ENCODE measurements around the gene XPO1.
"Not testable (repeated sequence)": the region's sequence is repeated elsewhere in the genome, so short reads cannot be mapped to it uniquely, and the experiment has no call there.

XPO1 gene, protein sequence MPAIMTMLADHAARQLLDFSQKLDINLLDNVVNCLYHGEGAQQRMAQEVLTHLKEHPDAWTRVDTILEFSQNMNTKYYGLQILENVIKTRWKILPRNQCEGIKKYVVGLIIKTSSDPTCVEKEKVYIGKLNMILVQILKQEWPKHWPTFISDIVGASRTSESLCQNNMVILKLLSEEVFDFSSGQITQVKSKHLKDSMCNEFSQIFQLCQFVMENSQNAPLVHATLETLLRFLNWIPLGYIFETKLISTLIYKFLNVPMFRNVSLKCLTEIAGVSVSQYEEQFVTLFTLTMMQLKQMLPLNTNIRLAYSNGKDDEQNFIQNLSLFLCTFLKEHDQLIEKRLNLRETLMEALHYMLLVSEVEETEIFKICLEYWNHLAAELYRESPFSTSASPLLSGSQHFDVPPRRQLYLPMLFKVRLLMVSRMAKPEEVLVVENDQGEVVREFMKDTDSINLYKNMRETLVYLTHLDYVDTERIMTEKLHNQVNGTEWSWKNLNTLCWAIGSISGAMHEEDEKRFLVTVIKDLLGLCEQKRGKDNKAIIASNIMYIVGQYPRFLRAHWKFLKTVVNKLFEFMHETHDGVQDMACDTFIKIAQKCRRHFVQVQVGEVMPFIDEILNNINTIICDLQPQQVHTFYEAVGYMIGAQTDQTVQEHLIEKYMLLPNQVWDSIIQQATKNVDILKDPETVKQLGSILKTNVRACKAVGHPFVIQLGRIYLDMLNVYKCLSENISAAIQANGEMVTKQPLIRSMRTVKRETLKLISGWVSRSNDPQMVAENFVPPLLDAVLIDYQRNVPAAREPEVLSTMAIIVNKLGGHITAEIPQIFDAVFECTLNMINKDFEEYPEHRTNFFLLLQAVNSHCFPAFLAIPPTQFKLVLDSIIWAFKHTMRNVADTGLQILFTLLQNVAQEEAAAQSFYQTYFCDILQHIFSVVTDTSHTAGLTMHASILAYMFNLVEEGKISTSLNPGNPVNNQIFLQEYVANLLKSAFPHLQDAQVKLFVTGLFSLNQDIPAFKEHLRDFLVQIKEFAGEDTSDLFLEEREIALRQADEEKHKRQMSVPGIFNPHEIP (N-terminal part only)

DNA sequence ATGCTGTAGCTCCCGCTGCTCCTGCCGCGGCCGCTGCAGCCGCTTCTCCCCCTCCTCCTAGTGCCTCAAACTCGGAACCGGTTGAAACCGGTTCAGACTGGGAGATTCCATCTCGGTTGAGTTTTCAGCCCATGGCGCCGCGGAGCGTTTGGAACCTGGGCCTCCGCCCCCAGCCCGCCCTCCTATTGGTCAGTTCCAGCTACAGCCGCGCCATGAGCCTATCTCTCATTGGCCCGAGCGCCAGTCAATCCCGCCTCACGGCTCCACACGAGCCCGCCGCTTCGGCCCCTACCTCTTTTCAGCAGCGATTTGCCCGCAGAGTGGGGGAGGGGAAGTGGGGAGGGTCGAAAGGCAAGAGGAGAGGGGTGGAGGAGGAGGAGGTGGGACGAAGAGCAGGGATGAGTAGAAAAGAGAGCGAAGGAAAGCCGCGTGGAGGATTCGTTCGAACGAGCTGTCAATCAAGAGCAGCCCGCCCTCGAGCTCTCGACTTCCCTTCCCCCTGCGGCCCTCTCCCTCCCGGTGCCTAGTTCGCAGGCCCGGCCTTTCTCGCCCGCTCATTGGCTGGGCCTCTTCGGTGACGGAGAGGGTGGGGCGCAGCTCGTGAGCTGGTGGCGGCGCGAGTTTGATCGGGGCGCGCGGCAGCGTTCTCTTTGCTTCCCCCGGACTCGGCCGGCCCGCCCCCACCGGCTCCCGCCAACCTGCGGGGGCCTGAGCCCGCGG, at the start of gene XPO1:
Gene XPO1, minus strand, starts transcription at position 157 of the 720 bp plus-strand sequence. CDS start 4,459 bp downstream, outside the sequence.
- peak; percentile 99 for DNase-seq

DNA sequence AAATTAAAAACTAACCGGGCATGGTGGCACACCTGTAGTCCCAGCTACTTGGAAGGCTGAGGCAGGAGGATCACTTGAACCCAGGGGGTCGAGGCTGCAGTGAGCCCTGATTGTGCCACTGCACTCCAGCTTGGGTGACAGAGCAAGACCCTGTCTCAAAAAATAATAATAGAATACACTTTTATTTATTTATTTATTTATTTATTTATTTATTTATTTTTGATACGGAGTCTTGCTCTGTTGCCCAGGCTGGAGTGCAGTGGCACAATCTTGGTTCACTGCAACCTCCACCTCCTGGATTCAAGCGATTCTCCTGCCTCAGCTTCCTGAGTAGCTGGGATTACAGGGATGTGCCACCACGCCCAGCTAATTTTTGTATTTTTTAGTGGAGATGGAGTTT, 48.8 kb upstream of the XPO1 start:
- DNase-seq = not testable (repeated sequence)

DNA sequence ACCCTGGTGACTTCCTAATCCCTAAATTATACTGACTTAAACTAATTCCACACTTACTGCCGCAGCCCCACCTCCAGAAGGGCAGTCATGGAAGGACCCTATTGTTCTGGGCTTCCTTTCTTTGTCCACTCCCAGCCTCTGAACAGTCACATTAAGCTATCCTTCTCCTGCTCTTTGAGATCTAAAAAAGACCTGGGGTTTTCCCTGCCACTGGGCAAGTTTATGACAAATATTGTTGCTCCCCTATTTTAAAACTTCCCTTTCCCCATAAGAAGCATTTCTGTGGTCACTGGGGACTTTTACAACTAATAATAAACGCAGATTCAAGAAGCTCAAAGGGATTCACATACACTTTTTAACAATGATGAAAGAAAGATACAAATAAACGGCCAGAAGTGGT, 47.2 kb upstream of the XPO1 start:
- no peak for DNase-seq

DNA sequence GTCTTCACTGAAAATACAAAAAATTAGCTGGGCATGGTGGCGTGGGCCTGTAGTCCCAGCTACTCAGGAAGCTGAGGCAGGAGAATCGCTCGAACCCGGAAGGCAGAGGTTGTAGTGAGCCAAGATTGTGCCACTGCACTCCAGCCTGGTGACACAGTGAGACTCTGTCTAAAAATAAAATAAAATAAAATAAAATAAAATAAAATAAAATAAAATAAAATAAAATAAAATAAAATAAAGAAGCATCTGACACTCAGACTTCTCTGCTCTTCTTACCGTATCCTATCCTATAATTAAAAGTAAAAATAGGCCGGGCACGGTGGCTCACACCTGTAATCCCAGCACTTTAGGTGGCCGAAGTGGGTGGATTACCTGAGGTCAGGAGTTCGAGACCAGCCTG, 46.2 kb upstream of the XPO1 start:
- not testable (repeated sequence) for DNase-seq

DNA sequence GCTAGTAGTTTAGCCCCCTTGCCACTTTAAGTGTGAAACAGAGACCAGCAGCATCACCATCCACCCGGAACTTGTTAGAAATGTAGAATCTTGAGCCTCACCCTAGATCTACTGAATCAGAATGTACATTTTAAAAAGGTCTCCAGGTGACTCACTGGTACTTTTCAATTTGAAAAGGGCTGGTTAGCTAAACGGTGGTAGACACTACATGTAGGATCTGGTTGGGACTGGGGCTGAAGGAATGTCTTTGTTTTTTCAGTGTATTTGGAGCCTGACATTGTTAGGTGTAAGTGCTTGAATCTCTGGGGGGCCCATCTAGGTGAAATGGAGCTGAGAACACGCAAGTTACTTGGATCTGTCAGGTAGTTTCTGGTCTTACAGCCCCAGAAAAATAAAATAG, 44.0 kb upstream of the XPO1 start:
- no peak for DNase-seq

DNA sequence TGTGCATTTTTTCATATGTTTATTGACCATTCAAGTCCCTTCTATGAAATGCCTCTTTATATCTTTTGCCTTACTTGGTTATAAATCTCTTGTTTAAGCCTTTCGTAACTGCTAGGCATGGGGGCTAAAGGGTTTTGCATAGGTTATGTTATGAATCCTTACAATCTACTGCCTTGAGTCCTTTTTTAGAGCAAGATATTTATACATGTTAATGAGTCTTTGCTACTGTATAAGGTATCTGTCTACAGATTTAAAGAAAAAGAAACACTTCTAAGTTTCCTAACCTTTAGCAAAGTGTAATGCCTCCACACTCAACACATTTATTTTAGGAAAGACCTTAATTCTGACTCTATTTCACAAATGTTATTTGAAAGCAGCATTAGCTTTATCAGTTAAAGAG, 43.6 kb upstream of the XPO1 start:
- no peak for DNase-seq

DNA sequence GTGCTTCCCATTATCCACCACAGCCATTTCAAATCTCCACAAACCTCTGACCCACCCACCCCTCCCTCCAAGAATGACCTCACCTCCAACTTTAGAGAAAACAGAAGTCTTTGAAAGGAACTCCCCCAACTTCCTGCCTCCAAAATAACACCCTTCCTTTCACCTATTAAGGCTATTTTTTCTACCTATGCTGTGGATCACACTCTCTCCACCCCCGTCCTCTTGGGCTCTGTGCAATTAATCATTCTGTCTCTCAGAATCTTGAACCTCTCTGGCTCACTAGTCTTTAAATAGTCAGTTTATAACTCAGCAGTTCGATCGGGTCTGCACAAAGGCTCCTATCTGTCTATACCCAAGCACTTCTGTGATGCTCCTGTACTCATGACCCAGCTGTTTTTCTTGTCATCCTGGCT, 37.3 kb upstream of the XPO1 start:
- DNase-seq = no peak

DNA sequence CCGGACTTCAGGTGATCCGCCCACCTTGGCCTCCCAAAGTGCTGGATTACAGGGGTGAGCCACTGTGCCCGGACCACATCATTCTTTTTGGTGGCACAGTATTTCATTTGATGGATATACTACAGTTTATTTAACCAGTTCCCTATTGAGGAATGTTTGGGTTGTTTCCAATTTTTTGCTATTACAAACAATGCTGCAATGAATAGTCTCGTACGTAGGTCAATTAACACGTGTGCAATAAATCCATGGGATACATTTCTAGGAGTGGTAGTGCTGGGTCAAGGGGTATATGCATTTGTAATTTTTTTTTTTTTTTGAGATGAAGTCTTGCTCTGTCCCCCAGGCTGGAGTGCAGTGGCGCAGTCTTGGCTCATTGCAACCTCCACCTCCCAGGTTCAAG, 28.4 kb upstream of the XPO1 start:
- DNase-seq = no peak

DNA sequence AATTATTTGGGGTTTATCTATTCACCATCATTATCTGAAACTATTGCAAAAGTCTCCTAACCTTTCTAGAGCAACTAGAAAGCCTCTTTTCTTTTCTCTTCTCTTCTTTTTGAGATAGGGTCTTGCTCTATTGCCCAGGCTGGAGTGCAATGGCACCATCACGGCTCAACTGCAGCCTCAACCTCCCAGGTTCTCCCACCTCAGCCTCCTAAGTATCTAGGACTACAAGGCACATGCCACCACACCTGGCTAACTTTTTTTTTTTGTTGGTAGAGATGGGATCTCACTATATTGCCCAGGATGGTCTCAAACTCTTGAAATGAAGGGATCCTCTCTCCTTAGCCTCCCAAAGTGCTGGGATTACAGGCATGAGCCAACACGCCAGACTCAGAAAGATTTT, 24.5 kb upstream of the XPO1 start:
- no peak for DNase-seq

DNA sequence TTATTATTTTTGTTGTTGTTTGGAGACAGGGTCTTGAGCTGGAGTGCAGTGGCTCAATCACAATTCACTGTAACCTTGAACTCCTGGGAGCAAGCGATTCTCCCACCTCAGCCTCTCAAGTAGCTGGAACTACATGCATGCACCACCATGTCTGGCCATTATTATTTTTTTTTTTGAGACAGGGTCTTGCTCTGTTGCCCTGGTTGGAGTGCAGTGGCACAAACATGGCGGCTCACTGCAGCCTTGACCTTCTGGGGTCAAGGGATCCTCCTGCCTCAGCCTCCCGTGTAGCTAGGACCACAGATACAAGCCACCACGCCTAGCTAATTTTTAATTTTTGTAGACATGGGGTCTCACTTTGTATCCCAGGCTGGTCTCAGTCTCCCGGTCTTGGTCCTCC, 20.0 kb upstream of the XPO1 start:
- DNase-seq = no peak

DNA sequence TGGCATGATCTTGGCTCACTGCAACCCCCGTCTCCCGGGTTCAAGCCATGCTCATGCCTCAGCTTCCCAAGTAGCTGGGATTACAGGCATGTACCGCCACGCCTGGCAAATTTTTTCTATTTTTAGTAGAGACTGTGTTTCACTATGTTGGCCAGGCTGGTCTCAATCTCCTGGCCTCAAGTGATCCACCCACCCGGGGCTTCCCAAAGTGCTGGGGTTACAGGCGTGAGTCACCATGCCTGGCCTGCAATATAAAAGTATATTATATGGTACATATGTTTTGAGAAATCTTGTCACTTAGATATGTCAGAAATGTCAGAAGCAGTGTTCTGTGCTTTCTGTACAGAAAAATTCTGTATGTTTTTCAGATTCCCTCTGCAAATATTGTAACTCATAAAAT, 19.2 kb upstream of the XPO1 start:
- no peak for DNase-seq

DNA sequence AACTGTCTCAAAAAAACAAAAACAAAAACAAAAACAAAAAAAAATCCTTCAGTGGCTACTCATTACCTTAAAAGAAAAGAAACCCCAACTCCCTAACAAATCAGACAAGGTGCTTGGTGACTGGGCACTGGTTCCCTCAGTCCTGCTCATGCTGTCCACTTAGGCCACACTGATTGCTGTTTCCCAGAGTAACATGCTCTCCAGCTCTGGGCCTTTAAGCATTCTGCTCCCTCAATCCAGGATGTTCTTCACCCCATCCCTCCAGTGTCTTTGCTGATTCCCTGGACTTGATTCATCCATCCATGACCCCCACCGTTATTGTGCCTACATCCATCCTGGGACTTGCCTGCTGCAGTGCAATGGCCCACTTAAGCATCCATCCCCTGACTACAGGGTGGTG, 16.4 kb upstream of the XPO1 start:
- no peak for DNase-seq

DNA sequence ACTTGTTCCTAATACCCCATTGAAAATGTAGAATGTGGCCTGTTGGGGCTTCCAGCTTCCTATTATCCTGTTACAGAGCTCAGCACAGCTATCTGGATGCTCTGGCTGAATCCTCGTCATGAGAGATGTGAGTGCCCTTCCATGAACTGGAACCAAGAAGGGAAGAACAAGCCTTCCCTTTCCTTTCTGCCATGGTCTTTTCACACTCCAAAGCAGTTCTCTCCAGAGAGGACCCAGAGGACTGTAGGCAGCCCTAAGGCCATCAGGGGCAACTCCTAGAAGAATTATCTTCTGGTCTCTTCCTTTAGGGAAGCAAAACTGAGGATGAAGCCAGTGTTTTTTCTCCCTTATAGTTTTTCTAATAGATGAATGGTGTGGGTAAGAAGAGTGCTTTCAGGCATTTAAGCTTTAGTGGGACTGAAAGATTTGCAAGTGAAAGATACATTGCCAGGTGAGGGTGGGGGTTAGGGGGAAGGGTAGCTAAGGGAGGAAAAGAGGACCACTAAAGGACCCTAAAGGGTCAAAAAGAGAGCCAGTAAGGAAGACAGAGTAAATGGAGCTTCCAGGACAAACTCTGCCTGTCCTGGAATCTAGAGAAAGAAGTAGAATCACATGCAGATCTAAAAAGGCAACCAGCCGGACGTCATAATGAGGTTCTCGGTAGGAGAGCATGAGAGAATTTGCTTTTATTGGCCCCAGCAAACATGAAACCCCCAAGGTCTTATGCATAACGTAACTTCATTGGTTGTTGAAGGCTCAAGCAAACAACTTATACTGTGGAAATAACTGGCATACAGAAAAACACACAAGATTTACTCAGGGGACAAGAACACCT, 12.4 kb upstream of the XPO1 start:
- DNase-seq = no peak

DNA sequence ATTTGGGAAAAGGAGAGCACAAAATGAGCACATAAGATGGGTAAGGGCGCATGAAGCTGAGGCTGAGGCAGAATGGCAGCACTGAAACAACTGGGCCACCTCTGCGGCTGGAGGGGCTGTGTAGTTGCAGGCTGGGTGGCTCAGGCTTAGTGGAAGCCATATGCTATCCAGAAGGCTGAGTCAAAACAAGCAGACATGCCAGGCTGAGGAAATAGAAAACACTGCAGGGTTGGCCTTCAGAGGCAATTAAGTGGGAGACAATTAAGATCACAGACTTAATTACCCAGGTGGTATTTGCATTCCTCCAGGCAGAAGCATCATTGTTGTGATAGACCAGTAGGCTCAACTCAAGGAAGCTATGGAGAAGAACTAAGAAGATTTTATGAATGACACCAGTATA, 11.4 kb upstream of the XPO1 start:
- DNase-seq = no peak

DNA sequence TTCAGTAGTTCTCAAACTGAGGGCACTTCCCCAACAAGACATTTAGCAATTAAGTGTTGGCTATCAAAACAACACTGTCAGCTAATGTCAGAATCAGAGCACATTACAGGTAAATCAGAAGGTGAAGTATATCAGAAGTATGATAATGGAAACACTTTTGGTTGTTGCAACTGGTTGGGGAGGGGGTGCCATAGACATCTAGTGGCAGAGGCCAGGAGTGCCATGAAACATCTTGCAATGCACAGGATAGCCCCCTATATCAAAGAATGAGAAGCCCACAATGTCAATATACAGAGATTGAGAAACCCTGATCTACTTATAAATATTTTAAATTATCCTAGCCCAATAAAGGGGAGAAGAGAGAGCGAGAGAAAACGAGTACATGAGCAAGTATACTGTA, 4.9 kb upstream of the XPO1 start:
- no peak for DNase-seq

DNA sequence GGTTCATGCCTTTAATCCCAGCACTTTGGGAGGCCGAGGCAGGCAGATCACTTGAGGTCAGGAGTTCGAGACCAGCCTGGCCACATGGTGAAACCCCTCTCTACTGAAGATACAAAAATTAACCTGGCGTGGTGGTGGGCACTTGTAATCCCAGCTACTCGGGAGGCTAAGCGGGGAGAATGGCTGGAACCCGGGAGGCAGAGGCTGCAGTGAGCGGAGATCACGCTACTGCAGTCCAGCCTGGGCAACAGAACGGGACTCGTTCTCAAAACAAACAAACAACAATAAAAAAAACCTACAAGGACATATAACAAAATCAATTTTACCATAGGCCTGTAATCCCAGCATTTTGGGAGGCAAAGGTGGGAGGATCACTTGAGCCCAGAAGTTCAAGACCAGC, 2.0 kb upstream of the XPO1 start:
- DNase-seq = not testable (repeated sequence)

DNA sequence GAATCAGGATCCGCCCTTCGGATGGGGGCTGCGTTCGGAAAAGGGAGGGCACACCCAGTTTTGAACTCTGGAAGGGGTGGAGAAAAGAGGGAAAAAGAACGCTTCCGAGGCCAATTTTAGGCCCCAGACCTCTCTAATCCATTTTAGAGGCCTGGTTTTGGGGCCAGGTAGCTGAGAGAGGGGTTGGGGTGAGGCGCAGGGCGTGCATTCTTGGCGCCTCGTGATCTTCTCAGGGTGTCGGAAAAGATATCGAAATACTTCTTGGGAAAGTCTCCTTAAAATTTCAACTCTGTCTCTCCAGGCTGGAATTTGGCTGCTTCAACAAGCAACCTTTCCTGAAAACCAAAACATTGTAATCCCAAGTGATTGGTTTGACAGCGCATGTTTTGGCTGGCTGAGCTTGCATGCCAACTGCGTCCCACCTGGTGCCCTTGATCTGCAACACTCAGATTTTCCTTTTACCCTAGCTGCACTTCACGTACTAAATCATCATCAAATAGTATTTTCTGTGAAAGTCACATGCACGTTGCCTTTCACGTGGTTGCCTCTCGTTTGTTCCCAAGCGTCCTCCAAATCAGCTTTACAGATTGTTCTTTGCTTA, 864 bp upstream of the XPO1 start:
- peak; percentile 55 for DNase-seq

DNA sequence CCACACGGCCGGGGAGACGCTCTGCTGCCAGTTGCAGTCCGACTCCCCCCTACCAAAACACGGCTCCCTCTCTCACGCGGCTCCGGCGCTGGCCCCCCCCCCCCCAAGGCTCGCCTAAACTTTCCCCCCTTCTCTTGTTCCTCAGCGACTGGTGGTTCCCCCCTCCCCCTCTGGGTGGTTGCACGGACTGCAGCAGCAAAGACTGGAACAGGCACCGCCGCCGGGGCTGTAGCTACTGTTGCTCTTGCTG, 281 bp downstream of the XPO1 start:
- no peak for DNase-seq

DNA sequence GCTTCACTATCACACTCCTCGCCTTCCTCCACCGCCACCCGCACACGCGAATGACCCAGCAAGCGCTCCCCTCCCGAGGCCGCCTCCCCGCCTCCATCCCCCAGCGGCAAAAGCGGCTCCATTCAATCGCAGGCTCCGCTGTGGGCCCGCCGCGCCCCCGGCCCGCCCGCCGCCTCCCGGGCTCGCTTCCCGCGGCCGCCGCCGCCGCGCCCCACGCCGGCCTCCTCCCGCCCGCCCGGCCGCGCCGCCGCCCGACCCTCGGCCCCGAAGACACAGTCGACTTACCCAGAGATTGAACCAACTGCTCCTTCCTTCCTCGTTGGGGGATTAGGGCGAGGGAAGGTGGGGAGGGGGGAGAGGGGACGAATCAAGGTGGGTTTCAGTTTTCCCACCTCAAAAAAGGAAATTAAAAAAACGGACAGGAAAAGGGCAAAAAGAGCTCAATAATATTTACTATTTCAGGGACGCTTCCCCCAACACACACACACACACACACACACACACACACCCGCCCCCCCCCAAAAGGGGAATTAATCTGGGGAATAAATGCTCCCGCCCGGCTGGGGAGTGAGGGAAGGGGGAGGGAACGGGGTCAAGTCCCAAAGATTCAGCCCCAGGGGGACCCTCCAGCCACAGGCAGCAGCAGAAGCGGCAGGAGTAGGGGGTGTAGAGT, 743 bp downstream of the XPO1 start:
- peak; percentile 54 for DNase-seq

DNA sequence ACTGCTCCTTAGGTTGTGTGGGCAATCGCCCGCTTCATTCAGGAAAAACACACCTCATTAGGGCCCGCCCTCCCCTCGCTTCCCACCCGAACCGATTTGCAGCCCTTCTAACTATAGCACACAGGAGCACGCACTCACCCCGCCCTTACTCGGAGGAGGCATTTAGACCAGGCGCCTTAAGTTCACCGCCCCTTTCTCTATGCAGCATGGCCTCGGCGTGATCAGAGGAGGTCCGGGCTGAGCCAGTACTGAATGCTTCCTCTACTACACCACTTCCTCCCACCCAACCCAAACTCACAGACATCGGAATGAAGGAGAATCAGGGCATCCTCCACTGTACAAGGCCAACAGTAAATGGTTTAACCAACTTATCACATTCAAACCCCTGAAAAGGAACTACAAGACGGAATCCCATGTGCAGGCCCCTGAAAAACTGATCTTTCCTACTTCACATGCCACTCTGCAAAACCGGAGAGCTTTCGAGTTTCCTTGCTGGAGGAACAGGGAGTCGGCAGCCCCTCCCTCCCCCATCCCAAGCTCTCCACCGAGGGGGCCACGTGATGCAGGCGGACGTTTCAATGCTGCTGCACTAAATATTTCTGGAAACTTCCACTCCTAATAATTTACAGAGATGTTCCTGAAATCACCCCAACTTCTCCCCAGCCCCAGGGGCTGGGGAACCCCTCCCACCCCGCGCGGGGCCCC, 1.4 kb downstream of the XPO1 start:
- peak; percentile 79 for DNase-seq

DNA sequence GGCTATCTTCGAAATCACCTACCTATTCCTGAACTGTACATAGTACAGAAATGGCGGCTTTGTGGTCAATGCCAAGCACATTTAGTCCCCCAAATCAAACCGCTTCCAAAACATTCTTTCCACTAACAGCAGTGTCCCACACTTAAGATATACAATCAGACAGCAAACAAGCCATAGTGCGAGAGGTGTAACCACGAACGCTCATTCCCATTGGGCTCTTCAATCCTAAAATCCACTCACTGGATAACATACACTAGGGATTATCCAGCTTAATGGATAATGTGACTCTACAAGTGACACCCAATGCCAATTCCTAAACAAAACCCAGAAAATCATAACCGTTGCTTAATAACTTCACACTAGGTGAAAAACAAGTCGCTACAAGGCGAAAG, 2.0 kb downstream of the XPO1 start:
- DNase-seq = no peak
